NCI-H2107 treated with DMSO at 0.1 percent for 48 hours (cell line): ENCODE measurements around the gene ACTR5.
A peak's percentile ranks its signal among the peaks of the same experiment; 100 is the strongest.

Experiments used
- DNase-seq: peaks from one replicate; lab custom pipeline; 2025; ENCODE audit not compliant: unreplicated experiment; lab: John Stamatoyannopoulos, UW

The ACTR5 gene

DNA sequence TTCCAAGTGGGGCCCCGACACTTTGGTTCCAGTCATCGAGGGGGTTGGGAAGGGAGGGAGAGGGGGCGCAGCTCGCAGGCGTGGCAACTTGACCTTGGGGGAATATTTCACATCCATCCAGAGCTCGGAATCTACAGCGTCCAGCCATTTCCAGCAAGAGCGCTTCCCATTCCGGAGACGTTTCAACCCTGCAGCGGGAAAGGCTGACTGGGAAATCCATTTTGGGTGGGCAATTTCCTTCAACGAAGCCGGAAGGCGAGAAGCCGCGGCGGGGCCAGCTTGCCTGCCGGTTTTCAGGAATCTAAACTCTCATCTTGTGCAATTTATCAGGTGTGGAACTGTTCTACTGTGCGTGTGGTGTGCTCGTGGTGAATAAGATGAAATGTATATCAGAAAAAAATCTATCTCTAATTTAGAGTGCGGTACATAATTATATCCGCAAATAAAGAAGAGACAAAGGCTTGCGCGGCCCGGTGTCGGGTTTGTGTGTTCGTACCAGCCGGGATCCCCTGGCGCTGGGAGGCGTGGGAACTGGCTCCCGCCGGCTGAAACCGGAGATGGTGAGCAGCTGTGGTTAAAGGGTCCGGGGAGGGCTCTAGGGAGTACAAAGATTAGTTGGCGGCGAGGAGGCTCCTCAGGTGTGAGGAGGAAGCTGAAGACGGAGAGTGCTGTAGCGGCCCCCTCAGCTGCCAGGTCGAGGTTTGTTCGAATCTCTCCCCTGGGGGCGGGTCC is 19.2 kb upstream of the ACTR5 start:
- DNase-seq, result peak; percentile 61

DNA sequence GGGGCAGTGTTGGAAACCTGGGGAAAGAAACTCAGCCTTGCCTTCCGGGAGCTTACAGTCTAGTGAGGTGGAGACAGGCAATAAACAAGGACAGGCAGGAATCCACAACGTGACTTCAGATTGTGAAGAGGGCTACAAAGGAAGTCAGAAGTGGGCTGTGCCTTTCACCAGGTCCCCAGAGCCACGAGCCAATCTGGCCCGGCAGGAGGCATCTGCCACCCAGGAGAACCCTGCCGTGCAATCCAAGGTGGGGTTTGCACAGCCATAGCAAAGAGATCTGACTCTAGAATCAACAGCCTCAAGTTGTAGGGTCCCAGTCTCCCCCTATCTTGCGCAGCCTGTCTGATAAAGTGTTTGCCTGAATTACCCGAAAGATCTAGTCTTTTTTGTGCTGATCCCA is 18.5 kb upstream of the ACTR5 start:
- DNase-seq, result no peak

DNA sequence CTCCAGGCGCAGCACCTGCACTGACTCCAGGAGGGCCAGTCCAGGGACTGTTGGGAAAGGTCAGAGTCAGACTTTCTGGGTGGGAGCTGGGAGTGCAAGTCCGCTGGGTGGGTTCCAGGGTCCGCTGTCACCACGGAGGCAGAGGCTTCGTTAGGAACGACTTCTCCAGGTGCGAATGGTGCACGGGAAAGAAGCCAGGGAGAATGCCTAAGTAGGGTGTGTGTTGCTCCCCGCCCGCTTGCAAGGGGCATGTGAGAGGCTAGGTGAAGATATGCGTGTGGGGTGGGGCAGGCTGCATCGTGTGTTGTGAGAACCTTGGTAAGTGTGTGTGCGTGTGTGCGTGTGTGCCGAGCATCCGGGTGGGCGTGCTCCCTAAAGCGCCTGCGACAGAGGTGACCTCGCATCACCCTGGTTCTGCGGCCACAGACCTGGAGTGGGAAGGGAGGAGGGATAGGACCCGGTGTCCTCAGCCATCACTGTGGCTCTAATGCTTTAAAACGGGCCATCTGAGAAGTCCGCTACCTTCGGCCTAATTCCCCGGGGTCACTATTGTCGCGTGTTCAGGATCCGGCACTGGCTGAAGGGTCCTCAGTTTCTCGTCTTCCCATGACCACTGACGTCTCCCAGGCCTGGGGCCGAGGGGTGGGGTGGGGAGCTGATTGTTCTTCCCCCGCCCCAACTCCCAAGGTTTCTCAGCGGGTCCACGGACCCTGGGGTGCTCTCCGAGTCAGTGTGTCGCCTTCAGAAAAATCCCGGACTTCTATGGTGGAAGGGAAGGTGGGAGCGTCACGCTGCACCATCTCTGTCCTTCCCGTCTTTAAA is 17.9 kb upstream of the ACTR5 start:
- no peak for DNase-seq

DNA sequence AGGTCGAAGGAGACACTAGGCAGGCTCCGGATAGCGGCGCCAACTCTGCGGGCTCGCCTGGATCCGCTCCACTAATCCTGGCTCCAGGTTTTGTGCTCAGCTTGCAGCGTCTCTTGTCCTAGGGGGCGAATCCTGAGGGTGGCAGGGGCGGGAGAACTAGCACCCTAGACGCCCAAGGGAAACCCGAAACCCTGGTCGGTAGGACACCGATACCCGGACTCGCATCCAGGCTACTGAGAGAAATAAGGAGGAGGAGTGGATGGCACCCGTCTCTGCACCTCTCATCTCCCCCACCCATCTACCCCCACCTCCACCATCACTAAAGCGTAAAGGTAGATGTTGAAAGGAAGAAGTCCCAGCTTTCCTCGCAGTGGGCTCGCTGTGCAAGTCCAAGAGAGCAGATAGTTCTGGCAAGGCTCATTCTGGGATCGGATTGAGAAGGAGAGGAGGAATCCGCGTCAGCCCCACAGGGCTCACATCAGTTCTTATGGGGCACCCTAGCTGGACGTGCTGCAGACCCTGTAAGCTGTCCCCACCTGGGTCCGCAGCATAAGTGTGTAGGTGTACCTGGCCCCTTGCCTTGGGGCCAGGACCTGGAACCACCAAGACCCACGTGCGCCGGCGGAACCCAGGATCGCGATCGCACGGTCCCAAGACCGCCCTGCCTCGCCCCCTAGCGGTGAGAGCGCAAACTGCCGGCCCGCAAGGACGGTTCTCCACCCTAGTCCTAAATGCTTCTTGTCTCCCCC is 17.1 kb upstream of the ACTR5 start:
- DNase-seq, result peak; percentile 24

DNA sequence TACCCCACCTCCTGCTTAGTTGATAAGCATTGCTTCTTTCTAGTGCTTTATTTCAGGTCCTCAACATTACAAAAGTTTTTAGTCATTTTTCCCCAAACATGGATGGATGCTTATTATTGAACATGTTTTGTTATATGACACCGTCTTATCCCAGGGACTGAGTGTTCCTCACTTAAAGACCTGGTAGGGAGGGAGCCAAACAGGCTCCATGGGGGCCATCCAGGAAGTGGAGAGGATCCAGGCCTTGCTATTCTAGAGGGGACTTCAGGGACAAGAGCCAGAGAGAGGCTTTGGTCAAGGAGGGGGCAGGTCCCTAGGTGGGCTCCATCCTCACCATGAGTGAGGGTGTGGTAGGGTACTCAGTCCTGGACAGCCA is 16.5 kb upstream of the ACTR5 start:
- no peak for DNase-seq

DNA sequence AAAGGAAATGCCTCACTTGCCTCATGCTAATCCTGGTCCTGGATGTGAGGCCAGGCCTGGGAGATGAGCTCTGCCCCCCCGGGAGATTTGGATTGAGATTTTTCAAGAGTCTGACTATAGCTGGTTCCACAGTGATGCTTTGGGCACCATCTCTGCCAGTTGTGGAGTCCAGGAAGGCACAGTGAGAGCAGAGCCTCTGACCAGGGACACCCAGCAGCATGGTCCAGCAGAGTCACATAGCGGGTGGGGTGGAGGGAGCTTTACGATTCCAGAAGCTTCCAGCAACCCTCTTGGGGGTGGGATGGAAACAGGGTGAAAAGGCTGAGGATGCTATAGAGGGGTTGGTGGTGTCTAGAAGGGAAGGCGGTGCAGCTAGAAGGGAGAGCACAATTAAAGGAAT is 15.3 kb upstream of the ACTR5 start:
- DNase-seq, result no peak

DNA sequence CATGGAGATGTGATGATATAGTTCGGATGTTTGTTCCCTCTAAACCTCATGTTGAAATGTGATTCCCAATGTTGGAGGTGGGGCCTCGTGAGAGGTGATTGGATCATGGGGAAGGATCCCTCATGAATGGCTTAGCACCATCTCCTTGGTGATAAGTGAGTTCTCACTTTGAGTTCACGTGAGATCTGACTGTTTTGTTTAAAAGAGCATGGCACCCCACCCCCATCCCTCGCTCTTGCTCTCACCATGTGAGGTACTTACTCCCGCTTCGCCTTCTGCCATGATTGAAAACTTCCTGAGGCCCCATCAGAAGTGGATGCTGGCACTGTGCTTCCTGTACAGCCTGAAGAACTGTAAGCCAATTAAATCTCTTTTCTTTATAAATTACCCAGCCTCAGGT is 13.1 kb upstream of the ACTR5 start:
- no peak for DNase-seq

DNA sequence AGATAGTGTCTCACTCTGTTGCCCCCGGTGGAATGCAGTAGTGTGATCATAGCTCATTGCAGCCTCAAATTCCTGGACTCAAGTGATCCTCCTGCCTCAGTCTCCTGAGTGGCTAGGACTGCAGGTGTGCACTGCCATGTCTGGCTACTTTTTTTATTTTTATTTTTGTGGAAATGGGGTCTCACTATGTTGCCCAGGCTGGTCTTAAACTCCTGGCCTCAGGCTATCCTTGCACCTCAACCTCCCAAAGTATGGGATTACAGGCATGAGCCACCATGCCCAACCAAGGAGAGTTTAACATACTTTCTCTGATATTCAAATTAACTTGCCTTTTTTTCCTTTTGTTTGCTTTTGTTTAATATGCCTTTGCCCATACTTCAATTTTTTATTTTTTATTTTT is 10.4 kb upstream of the ACTR5 start:
- no peak for DNase-seq

DNA sequence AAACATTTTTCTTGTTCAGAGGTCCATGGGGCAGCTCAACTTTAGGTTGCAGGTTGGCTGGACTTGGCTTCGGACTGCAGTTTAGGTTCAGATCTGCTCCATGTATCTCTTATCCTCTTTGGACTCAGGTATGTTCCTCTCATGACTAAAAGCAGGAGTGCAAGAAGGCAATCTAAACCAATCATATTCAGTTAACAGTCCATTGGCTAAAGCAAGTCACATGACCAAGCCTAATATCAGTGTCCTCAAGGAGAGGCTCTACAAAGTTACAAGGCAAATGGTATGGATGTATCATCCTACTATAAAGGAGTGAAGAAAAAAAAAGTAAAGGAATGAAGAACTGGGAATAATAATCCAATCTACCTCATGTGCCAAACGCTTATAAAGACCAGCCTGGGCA is 2.5 kb upstream of the ACTR5 start:
- DNase-seq, result no peak

DNA sequence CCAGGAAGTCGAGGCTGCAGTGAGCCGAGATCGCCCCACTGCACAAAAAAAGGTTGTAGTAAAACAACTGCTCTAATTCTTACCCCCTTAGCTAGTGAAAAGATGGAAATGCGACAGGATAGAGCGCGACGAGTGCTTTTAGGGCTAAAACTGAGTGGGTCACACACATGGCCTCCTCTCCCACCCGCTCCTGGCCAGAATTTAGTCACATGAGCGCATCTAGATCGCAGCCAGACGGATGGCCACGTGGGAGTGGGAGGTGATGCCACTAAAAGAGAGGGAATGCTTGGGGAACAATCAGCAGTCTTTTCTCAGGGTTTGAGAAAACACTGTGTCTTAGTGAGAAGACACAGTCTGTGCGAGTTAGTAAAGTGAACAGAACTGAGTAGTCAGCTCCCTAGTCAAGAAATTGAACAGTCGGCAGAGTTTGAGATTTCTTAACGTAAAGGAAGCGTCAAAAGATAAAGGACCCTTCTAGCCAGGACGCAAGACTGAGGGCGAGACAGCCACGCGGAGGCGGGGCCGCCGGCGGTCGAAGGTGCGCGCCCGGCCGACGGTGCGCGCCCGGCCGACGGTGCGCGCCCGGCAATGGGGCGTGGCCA is 664 bp upstream of the ACTR5 start:
- no peak for DNase-seq

DNA sequence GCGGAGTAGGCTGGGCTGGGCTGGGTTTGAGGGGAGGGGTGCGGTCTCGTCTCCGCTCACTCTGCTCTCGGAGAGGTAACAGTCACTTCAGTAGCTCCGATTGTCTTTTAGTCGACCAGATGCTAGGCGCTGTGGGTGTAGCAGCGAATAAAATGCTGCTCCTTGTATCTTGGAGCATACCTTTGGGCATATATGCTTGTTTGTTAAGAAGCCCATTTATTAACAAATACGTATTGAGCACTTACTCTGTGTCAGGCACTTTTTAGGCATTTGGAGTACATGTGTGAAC is 545 bp downstream of the ACTR5 start:
- DNase-seq, result no peak

DNA sequence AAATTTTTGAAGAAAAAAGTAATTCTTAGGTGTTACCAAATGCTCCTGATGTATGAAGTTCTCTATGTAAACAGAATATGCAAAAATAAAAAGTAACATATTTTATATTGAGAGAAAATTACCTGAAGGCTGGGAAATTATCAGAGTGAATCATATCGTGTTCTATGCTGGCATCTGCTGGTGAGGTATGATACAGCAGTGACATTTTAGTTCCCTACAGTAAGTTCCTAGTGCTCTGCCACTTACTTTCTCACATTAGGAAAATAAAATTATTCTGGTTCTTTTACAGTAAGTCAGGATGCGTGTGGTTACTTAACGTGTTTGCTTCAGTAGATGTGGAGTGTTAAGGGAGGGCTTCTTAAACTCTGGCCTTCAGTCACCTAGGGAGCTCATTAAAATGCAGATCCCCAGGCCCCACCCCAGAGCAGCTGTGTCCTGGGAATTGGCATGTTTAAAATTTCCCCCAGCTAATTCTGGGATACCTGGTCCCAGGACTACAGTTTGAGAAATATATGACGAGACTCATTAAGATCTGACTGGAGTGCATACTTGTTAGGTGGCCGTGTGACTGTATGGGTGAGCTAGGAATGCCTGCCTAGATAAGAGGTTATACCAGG is 3.2 kb downstream of the ACTR5 start:
- peak; percentile 16 for DNase-seq

DNA sequence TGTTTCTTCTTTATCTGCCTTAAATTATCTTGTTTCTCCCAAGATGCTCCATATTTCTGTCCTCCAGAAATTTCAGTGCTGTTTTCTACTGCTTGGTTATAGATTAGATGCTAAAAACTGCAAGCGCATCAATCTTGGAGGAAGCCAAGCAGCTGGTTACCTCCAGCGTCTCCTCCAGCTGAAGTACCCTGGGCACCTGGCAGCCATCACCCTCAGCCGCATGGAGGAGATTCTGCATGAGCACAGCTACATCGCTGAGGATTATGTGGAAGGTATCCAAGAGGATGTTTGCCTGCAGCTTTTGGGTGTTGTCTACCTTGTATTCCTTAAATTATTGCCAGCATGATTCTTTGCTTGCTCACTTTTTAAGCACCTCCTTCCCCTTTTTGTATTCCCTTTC is 3.8 kb downstream of the ACTR5 start:
- no peak for DNase-seq

DNA sequence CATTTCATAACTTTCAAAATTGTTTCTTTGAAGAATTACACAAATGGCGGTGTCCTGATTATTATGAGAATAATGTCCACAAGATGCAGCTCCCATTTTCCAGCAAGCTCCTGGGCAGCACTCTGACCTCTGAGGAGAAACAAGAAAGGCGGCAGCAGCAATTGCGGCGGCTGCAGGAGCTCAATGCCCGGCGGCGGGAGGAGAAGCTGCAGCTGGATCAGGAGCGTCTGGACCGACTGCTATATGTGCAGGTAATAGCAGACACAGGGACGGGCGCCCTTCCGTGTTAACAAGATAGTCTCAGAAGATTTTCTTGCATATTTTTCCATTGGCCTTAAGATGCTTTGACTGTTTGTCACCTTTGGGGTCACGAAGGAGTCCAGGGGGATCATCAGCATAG is 6.7 kb downstream of the ACTR5 start:
- DNase-seq, result no peak

DNA sequence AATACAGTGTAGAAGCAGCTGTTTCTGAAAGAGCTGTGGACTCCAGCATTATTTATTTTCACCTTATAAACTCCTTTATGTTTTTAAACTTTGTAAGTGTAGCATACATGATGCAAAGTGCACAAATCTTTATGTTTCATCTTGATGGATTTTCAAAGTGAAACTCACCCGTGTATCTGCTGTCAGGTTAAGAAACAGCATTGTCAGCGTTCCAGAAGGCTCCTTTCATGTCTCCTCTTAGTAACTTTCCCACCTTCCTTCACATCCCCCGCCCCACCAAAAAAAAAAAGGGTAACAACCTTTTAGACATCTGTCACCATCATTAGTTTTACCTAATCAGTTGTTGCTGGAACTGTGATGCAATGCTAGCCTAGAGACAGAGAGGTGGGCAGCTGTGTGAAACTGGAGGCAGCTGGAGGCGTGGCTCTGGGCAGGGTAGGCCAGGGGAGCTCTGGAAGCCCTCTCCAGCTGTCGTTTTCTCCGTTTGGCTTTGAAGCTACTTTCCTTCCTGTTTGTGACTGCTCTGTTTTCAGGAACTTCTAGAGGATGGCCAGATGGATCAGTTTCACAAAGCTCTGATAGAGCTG is 7.2 kb downstream of the ACTR5 start:
- DNase-seq, result no peak

DNA sequence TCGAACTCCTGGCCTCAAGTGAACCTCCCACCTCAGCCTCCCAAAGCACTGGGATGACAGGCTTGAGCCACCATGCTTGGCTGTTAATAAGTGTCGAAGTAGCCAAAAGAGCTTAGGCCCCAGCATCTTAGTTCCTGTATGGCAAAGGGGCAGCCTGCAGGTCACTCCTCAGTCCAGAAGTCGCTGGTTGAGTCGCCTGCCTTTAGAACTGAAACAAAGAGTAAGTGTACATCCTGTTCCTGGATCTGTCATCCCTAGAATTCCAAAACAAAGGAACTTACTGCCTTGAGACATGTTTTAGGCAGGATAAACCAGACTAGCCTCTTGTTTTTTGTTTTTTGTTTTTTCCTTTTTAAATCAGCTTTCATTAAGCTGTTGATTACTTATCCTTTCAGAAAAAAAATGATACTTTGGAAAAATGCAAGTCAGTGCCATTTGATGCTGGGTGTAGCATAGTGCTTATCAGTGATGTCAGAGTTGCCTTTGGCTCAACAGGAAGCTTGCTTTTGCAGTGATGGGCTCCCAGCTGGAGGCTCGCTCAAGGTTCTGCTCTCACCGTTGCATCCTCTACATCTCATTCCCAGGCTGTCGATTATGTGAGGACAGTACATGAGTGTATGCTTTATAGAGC is 9.0 kb downstream of the ACTR5 start:
- DNase-seq, result no peak

DNA sequence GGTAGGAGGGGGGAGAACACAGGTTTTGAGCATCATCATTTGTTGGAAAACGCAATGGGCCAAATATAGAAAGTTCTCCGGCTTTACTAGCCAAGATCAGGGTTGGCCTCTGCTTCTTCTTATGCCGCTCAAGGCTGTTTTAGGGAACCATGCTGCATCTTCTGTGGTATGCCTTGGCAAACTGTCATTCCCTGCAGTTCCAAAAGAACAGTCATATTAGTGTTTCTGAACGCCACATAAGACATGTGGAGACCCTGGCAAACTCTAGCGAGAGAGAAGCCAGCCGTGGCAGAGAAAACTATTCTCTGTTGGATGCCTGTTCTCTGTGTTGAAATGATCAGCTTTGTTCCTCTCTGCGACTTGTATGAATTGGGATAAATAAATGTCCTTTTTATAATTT is 10.8 kb downstream of the ACTR5 start:
- no peak for DNase-seq

DNA sequence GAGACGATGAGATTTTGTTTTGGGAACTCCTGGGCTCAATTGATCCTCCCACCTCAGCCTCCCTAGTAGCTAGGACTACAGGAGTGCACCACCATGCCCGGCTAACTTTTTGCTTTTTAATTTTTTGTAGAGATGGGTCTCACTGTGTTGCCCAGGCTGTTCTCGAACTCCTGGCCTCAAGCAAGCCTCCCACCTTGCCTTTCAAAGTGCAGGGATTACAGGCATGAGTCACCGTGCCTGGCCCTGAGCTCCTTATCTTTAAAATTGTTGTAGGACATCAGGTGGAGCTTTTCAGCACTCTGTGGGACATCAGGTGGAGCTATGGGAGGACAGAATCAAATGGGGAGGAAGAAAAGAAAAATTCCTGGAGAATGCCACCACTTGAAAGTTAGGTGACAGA is 12.7 kb downstream of the ACTR5 start:
- DNase-seq, result no peak

DNA sequence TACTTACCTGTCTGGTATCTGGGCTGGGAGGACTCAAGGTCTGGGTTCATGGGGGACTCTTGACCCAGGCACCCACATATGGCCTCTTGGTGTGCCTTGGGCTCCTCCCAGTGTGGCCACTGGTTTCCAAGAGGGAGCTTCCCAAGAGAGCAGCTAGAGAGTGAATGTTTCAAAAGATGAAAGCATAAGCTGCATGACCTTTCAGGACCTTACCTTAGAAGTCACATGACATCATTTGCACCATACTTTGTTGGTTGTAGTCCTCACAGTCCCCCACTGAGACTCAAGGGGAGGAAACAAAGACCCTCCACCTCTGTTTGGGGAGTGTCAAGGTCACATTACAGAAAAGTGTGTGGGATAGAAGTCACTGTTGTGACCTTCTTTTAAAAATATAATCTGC is 13.9 kb downstream of the ACTR5 start:
- no peak for DNase-seq

DNA sequence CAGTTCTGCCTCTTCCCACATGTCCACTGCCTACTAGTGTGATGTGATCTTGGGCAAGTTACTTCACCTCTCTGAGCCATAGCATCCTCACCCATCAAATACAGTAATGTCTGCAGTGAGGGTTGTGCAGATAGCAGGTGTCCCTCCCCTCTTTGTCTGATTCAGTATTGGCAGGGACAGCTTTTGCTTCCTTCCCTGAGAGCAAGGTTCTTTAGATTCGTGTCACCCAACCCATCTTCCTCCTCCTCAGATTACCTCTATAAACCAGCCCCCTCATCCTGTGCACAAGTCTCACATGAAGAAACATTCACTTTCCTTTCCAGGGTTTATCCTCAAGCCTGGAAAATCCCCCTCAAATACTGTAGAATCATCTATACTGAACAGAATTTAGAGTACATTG is 15.4 kb downstream of the ACTR5 start:
- DNase-seq, result no peak
